Peyer's patch (tissue), 4 donors: Measurements from ENCODE around the gene PDE1C.

Experiments
- POLR2A ChIP-seq, 2 donors: fragments of 450-650 bp; IDR thresholded peaks; one replicate each; pipeline ENCODE4 v1.5.1; 2017; ENCODE audit warnings: antibody characterized with exemption in 2 of 2, mild to moderate bottlenecking in 2 of 2, moderate library complexity in 2 of 2
- TF ChIP-seq, protein P1 (sequence below), 6 experiments: fragments of 450-650 bp in 4 of 6; fragments of 200-600 bp in 2 of 6; sonication (generic) in 1 of 6; IDR thresholded peaks; one replicate each; pipeline ENCODE4 v1.5.1; 2017 to 2019; ENCODE audit warnings: antibody characterized with exemption in 6 of 6, mild to moderate bottlenecking in 3 of 6, moderate library complexity in 1 of 6

DNA sequence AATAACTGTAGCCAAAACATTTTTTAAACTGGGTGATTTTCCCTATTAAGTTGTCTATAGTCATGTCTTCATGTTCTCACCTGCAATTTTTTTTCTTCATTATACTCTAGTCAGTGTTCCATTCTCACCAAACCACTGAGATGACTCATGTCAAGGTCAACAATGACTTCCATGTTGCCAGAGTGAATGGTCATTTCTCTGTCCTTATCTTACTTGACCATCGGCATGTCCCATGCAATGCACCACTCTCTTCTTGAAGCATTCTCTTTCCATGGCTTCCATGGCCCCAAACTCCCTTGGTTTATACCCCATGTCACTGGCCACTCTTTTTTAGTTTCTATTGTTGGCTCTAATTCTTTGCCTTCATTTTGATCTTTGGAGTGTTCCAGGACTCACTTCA is 209.3 kb downstream of the PDE1C start:
- TF ChIP-seq, protein P1, sequence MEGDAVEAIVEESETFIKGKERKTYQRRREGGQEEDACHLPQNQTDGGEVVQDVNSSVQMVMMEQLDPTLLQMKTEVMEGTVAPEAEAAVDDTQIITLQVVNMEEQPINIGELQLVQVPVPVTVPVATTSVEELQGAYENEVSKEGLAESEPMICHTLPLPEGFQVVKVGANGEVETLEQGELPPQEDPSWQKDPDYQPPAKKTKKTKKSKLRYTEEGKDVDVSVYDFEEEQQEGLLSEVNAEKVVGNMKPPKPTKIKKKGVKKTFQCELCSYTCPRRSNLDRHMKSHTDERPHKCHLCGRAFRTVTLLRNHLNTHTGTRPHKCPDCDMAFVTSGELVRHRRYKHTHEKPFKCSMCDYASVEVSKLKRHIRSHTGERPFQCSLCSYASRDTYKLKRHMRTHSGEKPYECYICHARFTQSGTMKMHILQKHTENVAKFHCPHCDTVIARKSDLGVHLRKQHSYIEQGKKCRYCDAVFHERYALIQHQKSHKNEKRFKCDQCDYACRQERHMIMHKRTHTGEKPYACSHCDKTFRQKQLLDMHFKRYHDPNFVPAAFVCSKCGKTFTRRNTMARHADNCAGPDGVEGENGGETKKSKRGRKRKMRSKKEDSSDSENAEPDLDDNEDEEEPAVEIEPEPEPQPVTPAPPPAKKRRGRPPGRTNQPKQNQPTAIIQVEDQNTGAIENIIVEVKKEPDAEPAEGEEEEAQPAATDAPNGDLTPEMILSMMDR (IDR thresholded peaks at IDR 0.05), result no peak
- no peak for TF ChIP-seq POLR2A (IDR thresholded peaks at IDR 0.05)
